Calu3 (cell line): ENCODE measurements around the gene AJAP1. TPM values are rescaled to one million over a fixed set of nuclear protein-coding genes. Genes with fewer than 3 reads are reported as not detected.
A peak's percentile ranks its signal among the peaks of the same experiment; 100 is the strongest.

Source experiments
- BruUV-seq: library from RNA; stranded (reverse); fragments of 400-500 nt; replicated peaks from 2 replicates; lab custom pipeline; 2021; lab: Mats Ljungman, UMichigan
- CTCF ChIA-PET: fragments of 300-600 bp; sonication (Branson Sonifier 250); formaldehyde crosslinking; loops from one replicate; lab custom pipeline; 2022; ENCODE audit warnings: antibody characterized with exemption; lab: Charles Lee
- DNase-seq: peaks from one replicate; pipeline ENCODE4 v3.0.0; 2022
- H3K27ac Mint-ChIP-seq: one replicate; pipeline ENCODE4 v1.8.0; 2022; ENCODE audit warnings: mixed read lengths; ENCODE audit not compliant: unreplicated experiment
- H3K27me3 Mint-ChIP-seq: one replicate; pipeline ENCODE4 v1.8.0; 2022; ENCODE audit warnings: mixed read lengths; ENCODE audit not compliant: unreplicated experiment
- H3K36me3 Mint-ChIP-seq: one replicate; pipeline ENCODE4 v1.8.0; 2022; ENCODE audit warnings: mild to moderate bottlenecking, moderate library complexity, mixed read lengths; ENCODE audit not compliant: insufficient read depth, unreplicated experiment
- H3K4me1 Mint-ChIP-seq: one replicate; pipeline ENCODE4 v1.8.0; 2022; ENCODE audit warnings: mild to moderate bottlenecking, low read depth, mixed read lengths; ENCODE audit not compliant: unreplicated experiment
- H3K4me3 Mint-ChIP-seq: one replicate; pipeline ENCODE4 v1.8.0; 2022; ENCODE audit warnings: mild to moderate bottlenecking, low read depth, moderate library complexity, mixed read lengths; ENCODE audit not compliant: unreplicated experiment
- H3K9me3 Mint-ChIP-seq: one replicate; pipeline ENCODE4 v1.8.0; 2022; ENCODE audit warnings: low read depth, mixed read lengths; ENCODE audit not compliant: unreplicated experiment
- intact Hi-C: fragments of 100-400 bp; cut with micrococcal nuclease; formaldehyde crosslinking; loops from one replicate; pipeline ENCODE4 v1.10.0; 2022; ENCODE audit not compliant: unreplicated experiment
- total RNA-seq: library from RNA; stranded (reverse); gene quantifications from 2 replicates; pipeline ENCODE4 v1.2.3, GENCODE V29; 2022
- TF ChIP-seq, protein P1 (sequence below): fragments of 200-600 bp; IDR thresholded peaks from one replicate; pipeline ENCODE4 v1.8.0; 2022; ENCODE audit warnings: antibody characterized with exemption; ENCODE audit not compliant: unreplicated experiment

AJAP1 gene
- total RNA-seq, 1 experiment from 2014 or later = not detected

DNA sequence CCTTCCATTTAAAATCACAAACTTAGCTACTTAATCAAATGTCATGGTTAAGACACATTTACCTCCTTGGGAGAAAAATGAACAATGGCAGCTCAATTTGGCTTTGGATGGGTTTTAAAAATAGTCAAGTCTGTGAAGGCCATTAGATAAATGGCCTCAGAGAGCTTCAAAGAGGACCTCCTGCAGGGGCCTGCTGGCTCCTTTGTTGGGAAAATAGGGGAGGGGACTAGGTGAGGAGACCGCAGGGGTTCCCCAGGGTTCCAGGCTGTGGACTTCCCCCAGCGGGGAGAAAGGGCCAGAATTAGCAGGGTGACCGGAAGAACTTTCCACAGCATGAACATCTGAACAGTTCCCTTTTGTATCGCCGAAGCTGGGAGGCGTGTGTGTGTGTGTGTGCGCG is 3.4 kb upstream of the AJAP1 start:
- Mint-ChIP-seq H3K27me3 (peaks cover under 1% of the 10 kb centered on the region), H3K36me3 (no peaks in the 10 kb centered on the region), H3K27ac (no peak overlapping the region), H3K9me3 (no peaks in the 10 kb centered on the region), H3K4me3 (no peak overlapping the region), H3K4me1 (no peaks in the 10 kb centered on the region)
- TF ChIP-seq, protein P1, sequence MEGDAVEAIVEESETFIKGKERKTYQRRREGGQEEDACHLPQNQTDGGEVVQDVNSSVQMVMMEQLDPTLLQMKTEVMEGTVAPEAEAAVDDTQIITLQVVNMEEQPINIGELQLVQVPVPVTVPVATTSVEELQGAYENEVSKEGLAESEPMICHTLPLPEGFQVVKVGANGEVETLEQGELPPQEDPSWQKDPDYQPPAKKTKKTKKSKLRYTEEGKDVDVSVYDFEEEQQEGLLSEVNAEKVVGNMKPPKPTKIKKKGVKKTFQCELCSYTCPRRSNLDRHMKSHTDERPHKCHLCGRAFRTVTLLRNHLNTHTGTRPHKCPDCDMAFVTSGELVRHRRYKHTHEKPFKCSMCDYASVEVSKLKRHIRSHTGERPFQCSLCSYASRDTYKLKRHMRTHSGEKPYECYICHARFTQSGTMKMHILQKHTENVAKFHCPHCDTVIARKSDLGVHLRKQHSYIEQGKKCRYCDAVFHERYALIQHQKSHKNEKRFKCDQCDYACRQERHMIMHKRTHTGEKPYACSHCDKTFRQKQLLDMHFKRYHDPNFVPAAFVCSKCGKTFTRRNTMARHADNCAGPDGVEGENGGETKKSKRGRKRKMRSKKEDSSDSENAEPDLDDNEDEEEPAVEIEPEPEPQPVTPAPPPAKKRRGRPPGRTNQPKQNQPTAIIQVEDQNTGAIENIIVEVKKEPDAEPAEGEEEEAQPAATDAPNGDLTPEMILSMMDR = no peak
- BruUV-seq = no TSS peak
- CTCF ChIA-PET = no interaction called here
- DNase-seq = no peak
- intact Hi-C loops = no loop called here

DNA sequence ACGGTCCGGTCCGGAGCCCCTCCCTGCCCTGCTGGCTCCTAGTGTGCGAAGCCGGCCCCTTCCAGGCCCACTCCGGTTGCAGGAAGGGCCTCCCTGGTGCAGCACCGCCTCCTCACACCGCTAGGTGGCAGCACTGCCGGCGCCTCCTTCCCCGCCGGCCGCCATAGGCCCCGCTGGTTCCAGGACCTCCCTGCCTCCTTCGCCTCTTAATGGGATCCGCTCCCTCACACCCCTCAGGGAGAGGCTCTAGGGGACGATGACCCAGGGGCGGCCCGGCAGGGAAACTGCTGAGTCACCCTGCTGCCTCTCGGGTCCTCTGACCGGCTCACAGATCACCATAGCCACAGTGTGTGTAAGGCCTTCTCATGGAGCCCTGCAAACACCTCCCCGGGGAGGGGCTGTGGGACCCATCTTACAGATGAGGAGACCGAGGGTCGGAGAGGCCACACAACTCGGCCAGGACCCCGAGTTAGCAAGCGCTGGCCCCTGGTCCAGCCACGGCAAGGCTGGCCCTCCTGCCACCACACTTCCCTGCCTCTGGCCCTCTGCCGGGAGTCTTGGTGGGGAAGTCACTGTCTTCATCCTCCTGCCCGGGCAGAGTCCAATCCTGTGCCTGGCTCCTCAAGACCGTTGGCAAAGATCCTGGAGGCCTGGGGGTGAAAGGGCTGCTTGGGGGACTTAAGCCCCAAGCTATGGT is 1.6 kb upstream of the AJAP1 start:
- TF ChIP-seq, protein P1 = peak; percentile 61
- H3K9me3 Mint-ChIP-seq = no peaks in the 10 kb centered on the region
- intact Hi-C loops = no loop called here
- no peaks in the 10 kb centered on the region for H3K36me3 Mint-ChIP-seq
- CTCF ChIA-PET = no interaction called here
- no peak overlapping the region for H3K4me3 Mint-ChIP-seq
- no peaks in the 10 kb centered on the region for H3K4me1 Mint-ChIP-seq
- H3K27me3 Mint-ChIP-seq = peaks cover 19% of the 10 kb centered on the region
- DNase-seq = peak; percentile 28
- BruUV-seq = no TSS peak
- H3K27ac Mint-ChIP-seq = no peak overlapping the region

DNA sequence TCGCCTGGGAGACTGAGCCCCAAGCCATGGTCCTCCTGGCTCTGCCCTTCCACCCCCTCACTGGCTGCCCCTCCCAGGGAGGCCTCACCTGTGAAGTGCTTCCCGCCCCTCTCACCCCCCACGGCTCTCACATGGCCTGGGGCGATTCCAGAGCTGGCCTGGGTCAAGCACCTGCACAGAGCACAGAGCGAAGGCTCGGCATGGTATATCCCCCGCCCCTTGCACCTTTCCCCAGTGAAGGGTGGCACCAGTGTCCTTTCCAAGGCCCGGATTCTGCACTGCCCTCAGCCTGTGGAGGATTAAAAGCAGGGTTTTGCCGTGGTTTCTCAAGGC is 1.1 kb upstream of the AJAP1 start:
- BruUV-seq = no TSS peak
- H3K27me3 Mint-ChIP-seq = peaks cover 19% of the 10 kb centered on the region
- no peaks in the 10 kb centered on the region for H3K9me3 Mint-ChIP-seq
- intact Hi-C loops = no loop called here
- DNase-seq = no peak
- no peak overlapping the region for H3K4me3 Mint-ChIP-seq
- no peaks in the 10 kb centered on the region for H3K36me3 Mint-ChIP-seq
- H3K27ac Mint-ChIP-seq = no peak overlapping the region
- TF ChIP-seq, protein P1 = no peak
- CTCF ChIA-PET = no interaction called here
- no peaks in the 10 kb centered on the region for H3K4me1 Mint-ChIP-seq

DNA sequence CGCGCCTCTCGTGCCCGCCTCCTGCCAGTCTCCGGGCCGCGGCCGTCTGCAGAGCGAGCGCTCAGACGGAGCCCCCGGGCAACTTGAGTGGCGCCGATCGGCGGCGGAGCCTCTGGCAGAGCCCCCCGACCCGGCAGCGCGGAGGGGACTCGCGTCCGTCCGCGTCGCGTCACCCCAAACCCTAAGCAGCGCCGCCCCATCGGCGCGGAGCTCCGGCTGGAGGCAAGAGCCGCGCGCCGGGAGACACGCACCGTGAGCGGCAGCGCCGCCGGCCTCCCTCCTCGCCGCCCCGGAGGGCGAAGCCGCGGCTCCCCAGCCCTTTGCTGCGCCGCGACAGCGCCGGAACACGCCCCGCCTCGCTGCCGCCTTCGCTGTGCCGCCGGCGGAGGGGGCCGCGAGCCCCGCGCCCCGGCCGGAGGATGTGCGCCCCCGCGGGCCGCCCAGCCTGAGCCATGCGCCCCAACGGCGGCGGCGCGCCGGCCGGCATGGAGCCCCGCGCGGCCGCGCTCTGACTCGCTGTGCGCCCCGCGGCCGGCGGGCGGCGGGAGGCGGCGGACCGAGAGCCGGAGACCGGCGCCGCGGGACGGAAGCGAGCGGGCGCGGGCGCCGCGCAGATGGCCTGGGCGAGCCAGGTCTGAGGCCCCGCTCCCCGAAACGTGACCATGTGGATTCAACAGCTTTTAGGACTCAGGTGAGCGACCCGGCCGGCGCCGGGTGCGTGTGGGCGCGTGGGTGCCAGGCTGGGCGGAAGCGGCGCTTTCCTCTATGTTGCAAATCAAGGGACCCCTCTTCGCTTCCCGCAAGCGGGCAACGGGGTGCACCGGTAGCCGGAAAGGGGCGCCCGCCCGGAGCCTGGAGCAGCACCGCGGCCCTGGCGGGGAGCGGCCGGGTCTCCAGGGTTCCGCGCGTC is 610 bp downstream of the AJAP1 start:
- intact Hi-C loops = no loop called here
- DNase-seq = no peak

More for the DNA sequence above, 610 bp downstream of the AJAP1 start:
- BruUV-seq = no TSS peak
- TF ChIP-seq, protein P1 = no peak
- Mint-ChIP-seq H3K36me3 (no peaks in the 10 kb centered on the region), H3K27ac (no peak overlapping the region), H3K4me1 (no peaks in the 10 kb centered on the region), H3K9me3 (no peaks in the 10 kb centered on the region), H3K27me3 (peaks cover 19% of the 10 kb centered on the region), H3K4me3 (no peak overlapping the region)
- CTCF ChIA-PET = no interaction called here
